Measurements from ENCODE around the gene RPE.

RPE gene

DNA sequence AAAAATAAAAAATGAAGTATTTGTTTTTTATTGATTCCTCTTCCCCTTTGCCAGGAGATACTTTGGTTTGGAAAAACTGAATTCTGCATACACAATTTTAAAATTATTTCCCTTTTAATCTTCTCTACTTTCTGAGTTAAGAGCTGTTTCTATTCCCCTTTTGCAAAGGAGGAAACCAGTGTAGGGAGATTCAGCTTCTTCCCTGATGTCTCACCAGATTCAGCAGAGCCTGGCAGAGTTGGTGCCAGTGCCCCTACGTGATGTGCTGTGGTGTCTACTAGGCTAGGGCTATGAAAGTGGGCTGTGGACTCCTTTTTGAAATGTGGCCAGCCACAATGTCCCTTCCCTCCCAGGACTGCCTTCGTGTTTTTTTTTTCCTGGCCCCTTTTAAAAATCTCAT lies 2.4 kb downstream of the RPE start:
- H3K27me3 ChIP-seq (ENCODE audit: insufficient read depth, low read depth, severe bottlenecking) = no peaks in the 10 kb centered on the region
- no peak for TF ChIP-seq CTCF (IDR thresholded peaks at IDR 0.05; ENCODE audit: low read depth, low read length)
- H3K9me3 ChIP-seq (ENCODE audit: severe bottlenecking) = no peaks in the 10 kb centered on the region
- H3K4me3 ChIP-seq (ENCODE audit: low read depth, low read length) = no peak overlapping the region
- H3K36me3 ChIP-seq = peaks cover 46% of the 10 kb centered on the region
- no peak for DNase-seq
- no peak overlapping the region for H3K27ac ChIP-seq

DNA sequence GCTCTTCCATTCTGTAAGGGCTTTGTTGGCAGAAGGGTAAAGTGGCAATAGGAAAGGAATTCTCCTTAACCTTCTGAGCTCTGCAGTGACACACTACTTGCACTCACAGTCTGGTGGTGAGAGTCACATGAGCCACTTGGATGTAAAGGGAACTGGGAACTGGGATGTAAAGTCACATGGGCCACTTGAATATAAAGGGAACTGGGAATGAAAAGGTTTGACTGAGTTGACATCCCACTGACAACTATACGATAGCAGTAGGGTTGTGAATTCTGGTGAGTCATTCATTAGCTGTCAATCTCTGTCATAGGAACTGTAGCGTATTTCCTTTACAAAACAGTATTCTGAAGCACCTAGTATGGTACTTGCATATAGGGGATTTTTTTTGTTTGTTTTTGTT lies 5.5 kb downstream of the RPE start:
- Histone ChIP-seq H3K36me3 (peaks cover 66% of the 10 kb centered on the region), H3K9me3 (ENCODE audit: severe bottlenecking) (no peaks in the 10 kb centered on the region), H3K27ac (no peak overlapping the region), H3K4me3 (ENCODE audit: low read depth, low read length) (no peak overlapping the region), H3K27me3 (ENCODE audit: insufficient read depth, low read depth, severe bottlenecking) (no peaks in the 10 kb centered on the region)
- TF ChIP-seq CTCF (IDR thresholded peaks at IDR 0.05; ENCODE audit: low read depth, low read length) = no peak
- no peak for DNase-seq

- Histone ChIP-seq H3K4me3 (ENCODE audit: low read depth, low read length) (no peak overlapping the region), H3K27me3 (ENCODE audit: insufficient read depth, low read depth, severe bottlenecking) (no peaks in the 10 kb centered on the region), H3K27ac (no peak overlapping the region), H3K36me3 (peaks cover 62% of the 10 kb centered on the region), H3K9me3 (ENCODE audit: severe bottlenecking) (no peaks in the 10 kb centered on the region)
- no peak for TF ChIP-seq CTCF (IDR thresholded peaks at IDR 0.05; ENCODE audit: low read depth, low read length)
- no peak for DNase-seq
These were observed 6.7 kb downstream of the RPE start for GRCh38 chr2:210009126-210009525.

DNA sequence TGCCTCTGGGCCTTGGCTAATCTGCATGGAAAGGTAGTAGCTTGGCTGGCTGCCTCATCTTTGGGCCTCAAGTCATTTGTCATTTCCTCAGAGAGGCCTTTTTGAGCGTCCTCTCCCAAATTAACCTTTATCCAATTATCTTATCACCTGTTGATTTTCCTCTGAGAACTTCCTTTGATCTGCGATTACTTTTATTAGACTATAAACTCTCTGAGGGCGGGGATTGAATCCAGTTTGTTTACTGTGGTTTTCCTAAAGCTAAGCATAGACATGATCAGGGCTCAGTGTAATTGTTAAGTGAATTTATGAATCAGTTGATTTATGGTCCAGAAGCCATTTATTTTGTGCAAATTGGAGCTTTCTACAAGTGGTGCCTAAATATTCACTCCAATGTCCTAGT lies 7.5 kb downstream of the RPE start:
- H3K4me3 ChIP-seq (ENCODE audit: low read depth, low read length) = no peak overlapping the region
- H3K36me3 ChIP-seq = peaks cover 59% of the 10 kb centered on the region
- H3K27me3 ChIP-seq (ENCODE audit: insufficient read depth, low read depth, severe bottlenecking) = no peaks in the 10 kb centered on the region
- TF ChIP-seq CTCF (IDR thresholded peaks at IDR 0.05; ENCODE audit: low read depth, low read length) = no peak
- DNase-seq = no peak
- H3K27ac ChIP-seq = no peak overlapping the region
- no peaks in the 10 kb centered on the region for H3K9me3 ChIP-seq (ENCODE audit: severe bottlenecking)

DNA sequence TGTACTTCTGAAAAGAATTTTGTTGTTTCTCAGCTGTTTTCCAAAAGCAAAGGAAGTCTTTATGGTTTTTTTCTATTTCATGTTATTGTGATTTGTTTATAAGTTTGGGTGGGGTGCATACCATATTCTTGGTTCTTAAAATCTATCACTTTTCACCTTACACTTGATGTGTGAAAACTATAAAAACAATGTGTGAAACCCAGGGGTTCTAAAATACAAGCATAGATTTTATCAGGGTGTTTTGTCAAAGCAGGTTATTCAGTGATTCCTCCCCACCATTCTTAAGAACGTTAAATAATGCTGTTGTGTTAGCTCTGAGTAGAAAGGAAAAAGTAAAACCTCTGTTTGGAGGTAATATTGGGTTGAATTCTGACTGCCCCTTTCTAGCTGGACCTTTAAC lies 17.7 kb downstream of the RPE start:
- Histone ChIP-seq H3K9me3 (ENCODE audit: severe bottlenecking) (no peaks in the 10 kb centered on the region), H3K4me3 (ENCODE audit: low read depth, low read length) (no peak overlapping the region), H3K27me3 (ENCODE audit: insufficient read depth, low read depth, severe bottlenecking) (no peaks in the 10 kb centered on the region), H3K27ac (no peak overlapping the region), H3K36me3 (peaks cover 70% of the 10 kb centered on the region)
- TF ChIP-seq CTCF (IDR thresholded peaks at IDR 0.05; ENCODE audit: low read depth, low read length) = no peak
- no peak for DNase-seq

GRCh38 chr2:210022824-210023223 lies 20.4 kb downstream of the RPE start:
- Histone ChIP-seq H3K27ac (no peak overlapping the region), H3K27me3 (ENCODE audit: insufficient read depth, low read depth, severe bottlenecking) (no peaks in the 10 kb centered on the region), H3K36me3 (peaks cover 53% of the 10 kb centered on the region), H3K9me3 (ENCODE audit: severe bottlenecking) (no peaks in the 10 kb centered on the region), H3K4me3 (ENCODE audit: low read depth, low read length) (no peak overlapping the region)
- no peak for TF ChIP-seq CTCF (IDR thresholded peaks at IDR 0.05; ENCODE audit: low read depth, low read length)
- no peak for DNase-seq

Data from WERI-Rb-1 (cell line).